ENCODE measurements around the gene MRPL24. TPM values are rescaled to one million over a fixed set of nuclear protein-coding genes. Genes with fewer than 3 reads are reported as not detected.

Gene MRPL24
- total RNA-seq, 4 donors from 2014 or later: 50.6 to 84.2 (median 69.9) TPM

DNA sequence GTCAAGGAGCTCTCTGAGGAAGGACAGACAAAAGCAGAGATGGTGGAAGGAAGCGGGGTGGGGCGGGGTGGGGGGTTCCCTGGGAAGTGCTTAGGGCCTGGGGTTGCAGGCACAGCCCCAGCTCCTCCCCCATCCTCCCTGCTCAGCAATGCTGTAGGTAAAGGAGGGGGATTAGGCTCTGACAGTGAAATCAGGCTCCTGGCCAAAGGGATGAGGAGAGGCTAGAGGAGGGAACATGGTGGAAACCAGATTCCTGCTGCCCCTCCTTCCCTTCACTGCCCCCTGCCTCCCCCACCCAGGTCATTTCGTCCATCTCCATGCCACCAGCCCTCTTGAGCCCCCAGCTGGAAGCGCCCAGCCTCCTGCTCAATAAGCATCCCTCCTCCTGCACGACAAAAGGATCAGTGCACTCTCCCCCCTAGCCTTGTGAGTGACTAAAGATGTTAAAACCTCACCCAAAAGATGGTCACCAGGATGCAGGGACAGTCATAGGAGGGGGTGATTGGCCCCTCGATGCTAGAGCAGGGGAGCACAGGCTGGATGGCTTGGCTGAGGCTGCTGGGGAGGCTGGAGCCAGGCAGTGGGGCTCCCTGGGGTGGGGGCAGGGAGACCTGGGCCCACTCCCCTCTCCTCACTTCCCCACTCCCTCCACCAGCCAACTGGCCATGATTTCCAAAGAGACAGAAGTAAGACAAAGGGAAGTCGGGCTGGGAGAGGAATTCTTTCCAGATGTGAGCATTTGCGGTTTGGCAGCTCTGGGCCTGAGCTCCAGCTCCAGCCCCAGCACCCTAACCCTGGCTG lies 33.3 kb downstream of the MRPL24 start:
- ATAC-seq: no peak
- peak overlapping the region in 3 of 4 donors; percentile 83 to 87 (median 85) for H3K27ac ChIP-seq
- no peaks in the 10 kb centered on the region for H3K9me3 ChIP-seq
- 17 to 60% methylated on average over 1 to 2 of the region's 8 CpGs for WGBS, 2 donors (ENCODE audit: low coverage in 1 of 2)
- H3K4me1 ChIP-seq: peaks cover 0 to 89% (median 47%) of the 10 kb centered on the region in 3 donors
- H3K27me3 ChIP-seq: peaks cover 18% of the 10 kb centered on the region
- no peak overlapping the region for H3K4me3 ChIP-seq
- no peaks in the 10 kb centered on the region for H3K36me3 ChIP-seq
- TF ChIP-seq, protein P1, sequence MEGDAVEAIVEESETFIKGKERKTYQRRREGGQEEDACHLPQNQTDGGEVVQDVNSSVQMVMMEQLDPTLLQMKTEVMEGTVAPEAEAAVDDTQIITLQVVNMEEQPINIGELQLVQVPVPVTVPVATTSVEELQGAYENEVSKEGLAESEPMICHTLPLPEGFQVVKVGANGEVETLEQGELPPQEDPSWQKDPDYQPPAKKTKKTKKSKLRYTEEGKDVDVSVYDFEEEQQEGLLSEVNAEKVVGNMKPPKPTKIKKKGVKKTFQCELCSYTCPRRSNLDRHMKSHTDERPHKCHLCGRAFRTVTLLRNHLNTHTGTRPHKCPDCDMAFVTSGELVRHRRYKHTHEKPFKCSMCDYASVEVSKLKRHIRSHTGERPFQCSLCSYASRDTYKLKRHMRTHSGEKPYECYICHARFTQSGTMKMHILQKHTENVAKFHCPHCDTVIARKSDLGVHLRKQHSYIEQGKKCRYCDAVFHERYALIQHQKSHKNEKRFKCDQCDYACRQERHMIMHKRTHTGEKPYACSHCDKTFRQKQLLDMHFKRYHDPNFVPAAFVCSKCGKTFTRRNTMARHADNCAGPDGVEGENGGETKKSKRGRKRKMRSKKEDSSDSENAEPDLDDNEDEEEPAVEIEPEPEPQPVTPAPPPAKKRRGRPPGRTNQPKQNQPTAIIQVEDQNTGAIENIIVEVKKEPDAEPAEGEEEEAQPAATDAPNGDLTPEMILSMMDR (IDR thresholded peaks at IDR 0.05): no peak
- TF ChIP-seq POLR2AphosphoS5 (IDR thresholded peaks at IDR 0.05) (no peak), POLR2A (IDR thresholded peaks at IDR 0.05) (no peak), EP300 (IDR thresholded peaks at IDR 0.05) (no peak)

DNA sequence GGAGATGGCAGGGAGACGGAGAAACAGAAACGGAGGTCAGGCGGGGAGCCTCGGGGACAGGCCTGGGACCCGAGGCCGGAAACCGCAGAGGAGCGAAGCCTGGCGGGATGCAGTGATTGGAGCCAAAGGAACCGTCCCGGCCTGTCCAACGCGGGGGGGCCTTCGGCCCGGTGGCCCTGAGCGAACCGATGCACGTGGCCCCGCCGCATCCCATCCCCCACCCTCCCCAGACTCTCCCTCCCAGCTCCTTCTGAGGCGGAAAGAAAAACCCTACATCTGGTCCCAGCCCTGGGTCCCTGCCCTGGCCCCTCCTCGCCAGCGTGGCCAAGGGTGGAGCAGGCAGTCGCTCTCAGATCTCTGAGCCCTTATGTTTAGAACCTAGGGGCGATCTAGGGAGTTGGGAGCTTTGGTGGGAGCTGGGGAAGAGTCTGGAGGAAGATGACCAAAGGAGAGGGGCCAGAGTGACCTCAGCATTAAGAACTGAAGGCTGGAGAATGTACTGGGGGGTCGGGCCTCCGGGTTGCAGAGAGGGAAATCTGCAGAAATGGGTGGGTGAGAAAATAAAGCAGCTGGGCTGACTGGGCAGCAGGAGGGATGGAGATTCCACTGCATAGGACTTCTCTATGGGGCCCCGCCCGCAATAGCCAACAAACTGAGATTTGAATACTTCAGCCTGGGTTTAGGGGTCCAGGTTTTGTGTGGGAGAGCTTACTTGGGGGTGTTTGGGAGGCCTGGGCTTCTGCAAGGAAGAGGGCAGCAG lies 34.1 kb downstream of the MRPL24 start:
- H3K4me3 ChIP-seq: peak overlapping the region; percentile 18 to 54
- H3K36me3 ChIP-seq: no peaks in the 10 kb centered on the region
- 7 to 22% methylated on average over 3 to 12 of the region's 29 CpGs for WGBS, 2 donors (ENCODE audit: low coverage in 1 of 2)
- H3K27ac ChIP-seq: peak overlapping the region; percentile 24 to 87 (median 84)
- TF ChIP-seq POLR2AphosphoS5 (IDR thresholded peaks at IDR 0.05): no peak
- no peak for TF ChIP-seq EP300 (IDR thresholded peaks at IDR 0.05)
- H3K4me1 ChIP-seq: peaks cover 0 to 82% (median 44%) of the 10 kb centered on the region in 3 donors
- peaks cover 18% of the 10 kb centered on the region for H3K27me3 ChIP-seq
- no peaks in the 10 kb centered on the region for H3K9me3 ChIP-seq
- ATAC-seq: peak; percentile 46

DNA sequence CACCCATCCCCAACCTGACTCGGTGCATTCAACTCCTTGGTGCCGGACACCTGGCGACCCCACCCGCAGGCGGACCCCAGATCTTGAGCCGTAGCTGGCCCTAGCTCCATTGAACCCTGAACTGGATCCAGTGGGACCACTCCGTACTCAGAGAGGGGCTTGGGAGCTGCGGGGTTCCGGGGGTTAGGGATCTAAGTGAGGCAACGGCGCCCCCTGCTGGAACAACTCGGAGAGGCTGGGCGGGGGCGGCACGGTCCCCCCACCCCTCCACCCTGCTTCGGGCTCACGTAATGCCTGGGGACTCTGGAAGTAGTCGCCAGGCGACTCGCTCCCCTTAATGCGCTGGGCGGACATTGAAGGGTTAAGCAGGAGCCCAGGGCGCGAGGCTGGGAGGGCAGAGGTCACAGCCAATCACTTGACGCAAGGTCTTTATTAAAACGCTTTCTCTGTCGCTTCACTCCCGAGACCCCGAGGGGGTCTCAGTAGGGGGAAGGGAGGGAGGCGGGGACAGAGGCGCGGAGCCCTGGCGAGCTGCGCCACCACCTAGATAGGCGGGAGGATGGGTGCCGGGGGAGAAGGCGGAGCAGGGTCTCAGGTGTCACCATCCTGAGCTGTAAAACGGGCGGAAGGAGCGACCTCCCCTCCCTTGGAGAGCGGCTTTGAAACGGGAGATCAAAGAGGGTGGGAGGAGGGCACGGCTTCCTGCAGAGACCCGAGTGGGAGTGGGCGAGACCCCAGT lies 34.8 kb downstream of the MRPL24 start:
- H3K4me1 ChIP-seq: peaks cover 0 to 78% (median 44%) of the 10 kb centered on the region in 3 donors
- H3K27me3 ChIP-seq: peaks cover 26% of the 10 kb centered on the region
- H3K4me3 ChIP-seq: peak overlapping the region; percentile 18 to 54
- no peaks in the 10 kb centered on the region for H3K9me3 ChIP-seq
- no peak for TF ChIP-seq EP300 (IDR thresholded peaks at IDR 0.05)
- TF ChIP-seq POLR2AphosphoS5 (IDR thresholded peaks at IDR 0.05): no peak
- no peak for TF ChIP-seq POLR2A (IDR thresholded peaks at IDR 0.05)
- TF ChIP-seq, protein P1 (IDR thresholded peaks at IDR 0.05): peak in 3 of 4 experiments; percentile 70 to 84 (median 76)
- H3K27ac ChIP-seq: peak overlapping the region; percentile 24 to 87 (median 84)
- ATAC-seq: peak; percentile 69
- no peaks in the 10 kb centered on the region for H3K36me3 ChIP-seq
- WGBS, 2 donors (ENCODE audit: low coverage in 1 of 2): no CpG with 5 or more reads among the region's 45 CpGs

DNA sequence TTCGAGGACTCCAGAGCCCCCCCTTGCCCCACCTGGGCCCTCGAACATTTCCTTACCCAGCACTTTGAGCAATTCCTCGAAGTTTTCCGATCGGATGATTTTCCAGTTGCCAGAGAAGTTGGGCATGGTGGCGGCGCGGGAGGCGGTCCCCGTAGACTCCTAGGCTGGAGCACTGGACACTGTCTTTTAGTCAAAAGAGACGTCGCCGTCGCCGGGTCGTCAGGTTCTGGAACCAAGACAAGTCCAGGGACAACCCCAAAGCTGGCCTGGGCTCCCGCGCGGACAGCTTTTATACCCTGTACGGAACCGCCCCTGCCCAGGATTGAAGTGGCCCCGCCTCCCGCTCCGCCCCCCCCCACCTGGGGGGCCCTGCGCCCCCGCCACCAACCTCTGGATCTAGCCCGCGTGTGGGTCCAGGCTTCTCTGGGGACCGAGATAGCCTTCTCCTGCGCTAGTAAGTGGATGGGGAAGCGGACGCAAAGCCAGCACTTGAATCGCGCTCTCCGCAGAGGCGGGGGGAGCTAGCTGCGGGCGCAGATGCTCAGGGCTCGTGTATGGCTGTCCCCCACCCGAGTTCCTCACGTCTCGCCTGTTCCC lies 35.5 kb downstream of the MRPL24 start, which contains the start of gene CRABP2:
Gene CRABP2 (minus strand): TSS at position 263 of the 597 bp plus-strand sequence. CDS start 137 bp downstream, at position 126.
- peaks cover 0 to 71% (median 44%) of the 10 kb centered on the region in 3 donors for H3K4me1 ChIP-seq
- peak within 1 kb of the TSS; percentile 24 to 87 (median 84) for H3K27ac ChIP-seq
- TF ChIP-seq, protein P1 (IDR thresholded peaks at IDR 0.05): no peak
- no peak for TF ChIP-seq POLR2AphosphoS5 (IDR thresholded peaks at IDR 0.05)
- TF ChIP-seq POLR2A (IDR thresholded peaks at IDR 0.05): no peak
- TF ChIP-seq EP300 (IDR thresholded peaks at IDR 0.05): no peak
- 0% methylated on average over 1 to 2 of the region's 42 CpGs for WGBS, 2 donors (ENCODE audit: low coverage in 1 of 2)
- H3K9me3 ChIP-seq: no peaks in the 10 kb centered on the region
- peaks cover 0 to 4% of the 10 kb centered on the region in 2 donors for H3K36me3 ChIP-seq
- H3K27me3 ChIP-seq: peaks cover 33% of the 10 kb centered on the region
- H3K4me3 ChIP-seq: peak within 1 kb of the TSS; percentile 18 to 54
- peak; percentile 8 for ATAC-seq
